Spleen (tissue), 11 donors: ENCODE data around the gene CDH18. TPM values are rescaled to one million over a fixed set of nuclear protein-coding genes. Genes with fewer than 3 reads are reported as not detected.

ENCODE experiments used
- DNase-seq: peaks from one replicate; pipeline ENCODE4 v3.0.0-alpha.2; 2020
- H3K27ac ChIP-seq, 8 donors: fragments of 200-600 bp; sonication (generic) in 7 of 8; 1 replicate in 4 of 8; 2 replicates in 4 of 8; pipeline versions ENCODE4 v1.5.0 to v1.8.0; 2016 to 2021; ENCODE audit warnings: inconsistent platforms in 4 of 8, mild to moderate bottlenecking in 4 of 8, moderate library complexity in 1 of 8
- H3K27me3 ChIP-seq, 7 donors: fragments of 200-600 bp; sonication (generic) in 6 of 7; replicated peaks in 1 of 7; 1 replicate in 4 of 7; 2 replicates in 3 of 7; pipeline versions ENCODE4 v1.5.0 to v1.8.0; 2016 to 2021; ENCODE audit warnings: inconsistent platforms in 3 of 7, mild to moderate bottlenecking in 1 of 7
- H3K36me3 ChIP-seq, 6 donors: fragments of 200-600 bp; sonication (generic) in 5 of 6; 1 replicate in 4 of 6; 2 replicates in 2 of 6; pipeline versions ENCODE4 v1.5.0 to v1.8.0; 2016 to 2021; ENCODE audit warnings: inconsistent platforms in 2 of 6
- H3K4me1 ChIP-seq, 6 donors: fragments of 200-600 bp; sonication (generic) in 5 of 6; 1 replicate in 3 of 6; 2 replicates in 3 of 6; pipeline versions ENCODE4 v1.5.0 to v1.8.0; 2016 to 2021; ENCODE audit warnings: inconsistent platforms in 3 of 6
- H3K4me3 ChIP-seq, 8 donors: fragments of 200-600 bp; sonication (generic) in 7 of 8; 1 replicate in 4 of 8; 2 replicates in 4 of 8; pipeline versions ENCODE4 v1.5.0 to v1.8.0; 2016 to 2021; ENCODE audit warnings: inconsistent platforms in 4 of 8, mild to moderate bottlenecking in 4 of 8, moderate library complexity in 2 of 8
- H3K9me3 ChIP-seq, 8 donors: fragments of 200-600 bp; sonication (generic) in 7 of 8; 1 replicate in 4 of 8; 2 replicates in 4 of 8; pipeline versions ENCODE4 v1.5.0 to v1.8.0; 2016 to 2021; ENCODE audit warnings: inconsistent platforms in 4 of 8
- POLR2A ChIP-seq, 3 donors: fragments of 450-650 bp; IDR thresholded peaks; one replicate each; pipeline ENCODE4 v1.5.1; 2017; ENCODE audit warnings: antibody characterized with exemption in 3 of 3, mild to moderate bottlenecking in 1 of 3
- POLR2AphosphoS5 ChIP-seq, 3 donors: sonication (generic); formaldehyde crosslinking; IDR thresholded peaks; one replicate each; pipeline ENCODE4 v1.5.1; 2017; ENCODE audit warnings: antibody characterized with exemption in 3 of 3
- WGBS, 5 donors: extraction: QIAGEN DNeasy Blood & Tissue Kit in 3 of 5; methylation state at CpG; one replicate each; pipeline versions ENCODE4 v1.1.5 to v1.1.7; 2013 to 2018; 5-methylcytosine and 5-hydroxymethylcytosine counted together
- intact Hi-C: fragments of 100-400 bp; cut with DNase I; formaldehyde crosslinking; loops from one replicate; pipeline ENCODE4 v1.15.0; 2023; ENCODE audit warnings: low total_unique reads
- polyA plus RNA-seq, 3 donors: library from polyadenylated mRNA; stranded (reverse); fragments of 200-250 nt; gene quantifications; one replicate each; pipeline ENCODE4 v1.2.1, GENCODE V29; 2013
- total RNA-seq, 7 donors: library from RNA; depleted of rRNA in 3 of 7; stranded (reverse); fragments of >200 nt in 3 of 7; fragmentation: NEBNext Ultra II Directional in 4 of 7; extraction: Animal tissue kit (Norgen Biotek cat#: 25700) in 4 of 7; gene quantifications; one replicate each; pipeline versions ENCODE4 v1.1.0 to v1.2.1, GENCODE V29; 2016 to 2021
- TF ChIP-seq, protein P1 (sequence below), 11 experiments: fragments of 200-600 bp in 7 of 11; fragments of 450-650 bp in 4 of 11; sonication (generic) in 4 of 11; IDR thresholded peaks in 8 of 11; conservative IDR thresholded peaks in 3 of 11; 1 replicate in 7 of 11; 2 replicates in 4 of 11; pipeline versions ENCODE4 v1.4.0 to v1.8.0; 2016 to 2021; ENCODE audit warnings: antibody characterized with exemption in 11 of 11, inconsistent platforms in 4 of 11, mild to moderate bottlenecking in 1 of 11
- donor health status: healthy with polysubstance abuse.
- donor health status: DM: no; HTN: no; CAD: no; lungs with moderate emphysema.
- donor health status: DM: no; HTN: no; CAD: no.
- donor health status: Bipolar disorder and iron deficiency.
- donor health status: healthy.
- donor health status: DM: no; HTN: no; CAD: no.
- donor health status: DM: yes; HTN: yes; CAD: no.

CDH18 gene
- total and polyA plus RNA-seq, 10 donors: 0.26 TPM; not detected in 9

GRCh38 chr5:19568004-19568403, 420.0 kb downstream of the CDH18 start:
- TF ChIP-seq POLR2A (IDR thresholded peaks at IDR 0.05) (no peak), POLR2AphosphoS5 (IDR thresholded peaks at IDR 0.05) (no peak)
- TF ChIP-seq, protein P1, sequence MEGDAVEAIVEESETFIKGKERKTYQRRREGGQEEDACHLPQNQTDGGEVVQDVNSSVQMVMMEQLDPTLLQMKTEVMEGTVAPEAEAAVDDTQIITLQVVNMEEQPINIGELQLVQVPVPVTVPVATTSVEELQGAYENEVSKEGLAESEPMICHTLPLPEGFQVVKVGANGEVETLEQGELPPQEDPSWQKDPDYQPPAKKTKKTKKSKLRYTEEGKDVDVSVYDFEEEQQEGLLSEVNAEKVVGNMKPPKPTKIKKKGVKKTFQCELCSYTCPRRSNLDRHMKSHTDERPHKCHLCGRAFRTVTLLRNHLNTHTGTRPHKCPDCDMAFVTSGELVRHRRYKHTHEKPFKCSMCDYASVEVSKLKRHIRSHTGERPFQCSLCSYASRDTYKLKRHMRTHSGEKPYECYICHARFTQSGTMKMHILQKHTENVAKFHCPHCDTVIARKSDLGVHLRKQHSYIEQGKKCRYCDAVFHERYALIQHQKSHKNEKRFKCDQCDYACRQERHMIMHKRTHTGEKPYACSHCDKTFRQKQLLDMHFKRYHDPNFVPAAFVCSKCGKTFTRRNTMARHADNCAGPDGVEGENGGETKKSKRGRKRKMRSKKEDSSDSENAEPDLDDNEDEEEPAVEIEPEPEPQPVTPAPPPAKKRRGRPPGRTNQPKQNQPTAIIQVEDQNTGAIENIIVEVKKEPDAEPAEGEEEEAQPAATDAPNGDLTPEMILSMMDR (IDR thresholded peaks at IDR 0.05 in 8 of 11, conservative IDR thresholded peaks at IDR 0.05 in 3 of 11): no peak
- Histone ChIP-seq H3K4me1 (no peaks in the 10 kb centered on the region), H3K4me3 (no peak overlapping the region), H3K27me3 (no peaks in the 10 kb centered on the region), H3K36me3 (no peaks in the 10 kb centered on the region), H3K27ac (no peak overlapping the region), H3K9me3 (peaks cover 0 to 20% (median 0%) of the 10 kb centered on the region in 8 donors)
- intact Hi-C loops: no loop called here
- no peak for DNase-seq
- 59 to 91% (median 74%) methylated on average over 2 of the region's 2 CpGs for WGBS, 5 donors

- Histone ChIP-seq H3K4me1 (no peaks in the 10 kb centered on the region), H3K27me3 (no peaks in the 10 kb centered on the region), H3K27ac (no peak overlapping the region), H3K4me3 (no peak overlapping the region), H3K9me3 (peaks cover 0 to 20% (median 0%) of the 10 kb centered on the region in 8 donors), H3K36me3 (no peaks in the 10 kb centered on the region)
- intact Hi-C loops: no loop called here
- TF ChIP-seq, protein P1 (IDR thresholded peaks at IDR 0.05 in 8 of 11, conservative IDR thresholded peaks at IDR 0.05 in 3 of 11): no peak
- TF ChIP-seq POLR2A (IDR thresholded peaks at IDR 0.05): no peak
- no peak for DNase-seq
- WGBS, 5 donors: 59 to 66% (median 64%) methylated on average over 1 of the region's 1 CpG
Observed at GRCh38 chr5:19565466-19565865, 422.5 kb downstream of the CDH18 start.

GRCh38 chr5:19564036-19564435, 424.0 kb downstream of the CDH18 start:
- Histone ChIP-seq H3K27me3 (no peaks in the 10 kb centered on the region), H3K36me3 (no peaks in the 10 kb centered on the region), H3K4me1 (no peaks in the 10 kb centered on the region), H3K27ac (no peak overlapping the region), H3K9me3 (peaks cover 0 to 24% (median 0%) of the 10 kb centered on the region in 8 donors), H3K4me3 (no peak overlapping the region)
- no peak for DNase-seq
- TF ChIP-seq, protein P1 (IDR thresholded peaks at IDR 0.05 in 8 of 11, conservative IDR thresholded peaks at IDR 0.05 in 3 of 11): no peak
- no peak for TF ChIP-seq POLR2AphosphoS5 (IDR thresholded peaks at IDR 0.05)
- no peak for TF ChIP-seq POLR2A (IDR thresholded peaks at IDR 0.05)
- 66 to 91% (median 77%) methylated on average over 2 of the region's 2 CpGs for WGBS, 5 donors
- intact Hi-C loops: no loop called here

GRCh38 chr5:19555876-19556275, 432.1 kb downstream of the CDH18 start:
- intact Hi-C loops: no loop called here
- TF ChIP-seq, protein P1 (IDR thresholded peaks at IDR 0.05 in 8 of 11, conservative IDR thresholded peaks at IDR 0.05 in 3 of 11): no peak
- no peak for TF ChIP-seq POLR2AphosphoS5 (IDR thresholded peaks at IDR 0.05)
- Histone ChIP-seq H3K27me3 (no peaks in the 10 kb centered on the region), H3K4me3 (no peak overlapping the region), H3K36me3 (no peaks in the 10 kb centered on the region), H3K27ac (no peak overlapping the region), H3K4me1 (no peaks in the 10 kb centered on the region), H3K9me3 (peaks cover 0 to 26% (median 6%) of the 10 kb centered on the region in 8 donors)
- DNase-seq: no peak
